SK-N-SH treated with all-trans-retinoic acid at 6 μM for 48 hours (cell line): ENCODE results near the gene PIANP.

Source experiments
- ATAC-seq: fragments of 200-7000 bp; cut with Tn5 transposase; 3 replicates; pipeline ENCODE4 v1.9.1; 2020; ENCODE audit warnings: mild to moderate bottlenecking, moderate library complexity
- ARNTL ChIP-seq: fragments of 450-650 bp; formaldehyde crosslinking; IDR thresholded peaks from 2 replicates; pipeline ENCODE4 v1.5.0; 2020; ENCODE audit warnings: low read depth, mild to moderate bottlenecking, moderate library complexity, borderline replicate concordance
- BACH2 ChIP-seq: fragments of 250-450 bp; sonication (Bioruptor Pico); IDR thresholded peaks from 2 replicates; pipeline ENCODE4 v1.9.0; 2021; ENCODE audit warnings: mild to moderate bottlenecking, borderline replicate concordance
- CREB5 ChIP-seq: fragments of 250-450 bp; sonication (Bioruptor Pico); IDR thresholded peaks from 2 replicates; pipeline ENCODE4 v1.5.1; 2020; ENCODE audit warnings: low read depth, mild to moderate bottlenecking, moderate library complexity
- CSDC2 ChIP-seq: fragments of 250-450 bp; sonication (Bioruptor Pico); IDR thresholded peaks from 2 replicates; pipeline ENCODE4 v1.5.0; 2020; ENCODE audit warnings: mild to moderate bottlenecking, moderate library complexity
- CSRNP3 ChIP-seq: fragments of 250-450 bp; sonication (Bioruptor Pico); IDR thresholded peaks from 2 replicates; pipeline ENCODE4 v1.5.1; 2021; ENCODE audit warnings: mild to moderate bottlenecking, moderate library complexity
- GLIS3 ChIP-seq: fragments of 250-450 bp; sonication (Bioruptor Pico); IDR thresholded peaks from 2 replicates; pipeline ENCODE4 v1.5.0; 2020; ENCODE audit warnings: mild to moderate bottlenecking, moderate library complexity
- ISL1 ChIP-seq: fragments of 250-450 bp; sonication (Bioruptor Pico); IDR thresholded peaks from 2 replicates; pipeline ENCODE4 v2.1.2; 2022; ENCODE audit warnings: mild to moderate bottlenecking, moderate library complexity
- OSR1 ChIP-seq: fragments of 250-450 bp; sonication (Bioruptor Pico); IDR thresholded peaks from 2 replicates; pipeline ENCODE4 v1.8.0; 2022; ENCODE audit warnings: moderate library complexity, mild to moderate bottlenecking, inconsistent platforms
- PATZ1 ChIP-seq: fragments of 250-450 bp; sonication (Bioruptor Pico); IDR thresholded peaks from 2 replicates; pipeline ENCODE4 v1.8.0; 2020; ENCODE audit warnings: mild to moderate bottlenecking, moderate library complexity, borderline replicate concordance
- POU6F1 ChIP-seq: fragments of 250-450 bp; sonication (Bioruptor Pico); IDR thresholded peaks from 2 replicates; pipeline ENCODE4 v1.8.0; 2021; ENCODE audit warnings: low read depth, mild to moderate bottlenecking, moderate library complexity, borderline replicate concordance
- PPARA ChIP-seq: fragments of 250-450 bp; sonication (Bioruptor Pico); IDR thresholded peaks from 2 replicates; pipeline ENCODE4 v1.5.0; 2020; ENCODE audit warnings: mild to moderate bottlenecking, borderline replicate concordance
- RARB ChIP-seq: fragments of 250-450 bp; sonication (Bioruptor Pico); IDR thresholded peaks from 2 replicates; pipeline ENCODE4 v1.8.0; 2021; ENCODE audit warnings: mild to moderate bottlenecking, moderate library complexity
- TCF4 ChIP-seq: fragments of 250-450 bp; sonication (Bioruptor Pico); IDR thresholded peaks from 2 replicates; pipeline ENCODE4 v1.8.0; 2021; ENCODE audit warnings: mild to moderate bottlenecking, moderate library complexity, borderline replicate concordance
- TOX ChIP-seq: fragments of 250-450 bp; sonication (Bioruptor Pico); IDR thresholded peaks from 2 replicates; pipeline ENCODE4 v1.8.0; 2021; ENCODE audit warnings: mild to moderate bottlenecking, moderate library complexity, borderline replicate concordance
- TSHZ2 ChIP-seq: fragments of 250-450 bp; sonication (Bioruptor Pico); IDR thresholded peaks from 2 replicates; pipeline ENCODE4 v1.5.0; 2020; ENCODE audit warnings: mild to moderate bottlenecking, moderate library complexity
- ZFP3 ChIP-seq: fragments of 250-450 bp; sonication (Bioruptor Pico); IDR thresholded peaks from 2 replicates; pipeline ENCODE4 v1.5.0; 2020; ENCODE audit warnings: mild to moderate bottlenecking, moderate library complexity
- ZFP30 ChIP-seq: fragments of 450-650 bp; formaldehyde crosslinking; IDR thresholded peaks from 2 replicates; pipeline ENCODE4 v1.5.0; 2022; ENCODE audit warnings: mild to moderate bottlenecking, moderate library complexity
- ZNF565 ChIP-seq: fragments of 450-650 bp; formaldehyde crosslinking; conservative IDR thresholded peaks from 2 replicates; pipeline ENCODE4 v1.5.0; 2020; ENCODE audit warnings: low read depth, mild to moderate bottlenecking, moderate library complexity
- ZNF70 ChIP-seq: fragments of 450-650 bp; formaldehyde crosslinking; IDR thresholded peaks from 2 replicates; pipeline ENCODE4 v1.5.0; 2020; ENCODE audit warnings: mild to moderate bottlenecking, moderate library complexity
- ZNF8 ChIP-seq: fragments of 450-650 bp; formaldehyde crosslinking; IDR thresholded peaks from 2 replicates; pipeline ENCODE4 v1.5.0; 2020; ENCODE audit warnings: mild to moderate bottlenecking, moderate library complexity

PIANP gene

GRCh38 chr12:6676962-6677361, 23.7 kb downstream of the PIANP start:
- no peak for ATAC-seq
- no peak for TF ChIP-seq ZNF565
- TF ChIP-seq ZNF70 (CRISPR knock-in tag): no peak
- TF ChIP-seq CSDC2 (CRISPR knock-in tag): no peak
- no peak for TF ChIP-seq ARNTL (CRISPR knock-in tag)
- no peak for TF ChIP-seq OSR1
- TF ChIP-seq CSRNP3 (CRISPR knock-in tag): no peak
- no peak for TF ChIP-seq TOX (CRISPR knock-in tag)
- TF ChIP-seq ZNF8: no peak
- no peak for TF ChIP-seq ZFP3 (CRISPR knock-in tag)
- no peak for TF ChIP-seq BACH2 (CRISPR knock-in tag)
- TF ChIP-seq CREB5: no peak
- TF ChIP-seq, all 23 proteins: peak for 0

- ATAC-seq: no peak
- no peak for TF ChIP-seq PPARA (CRISPR knock-in tag)
- TF ChIP-seq ISL1 (CRISPR knock-in tag): no peak
- no peak for TF ChIP-seq BACH2 (CRISPR knock-in tag)
- TF ChIP-seq GLIS3 (CRISPR knock-in tag): no peak
- TF ChIP-seq CREB5: no peak
- TF ChIP-seq TSHZ2 (CRISPR knock-in tag): no peak
- no peak for TF ChIP-seq ZFP30
- TF ChIP-seq ZNF565: no peak
- no peak for TF ChIP-seq ZNF8
- no peak for TF ChIP-seq TCF4
- no peak for TF ChIP-seq OSR1
- TF ChIP-seq, all 23 proteins: peak for 0
These were observed 28.5 kb downstream of the PIANP start for GRCh38 chr12:6672143-6672542.

- ATAC-seq: no peak
- TF ChIP-seq TSHZ2 (CRISPR knock-in tag): no peak
- TF ChIP-seq CREB5: no peak
- TF ChIP-seq OSR1: no peak
- no peak for TF ChIP-seq ZNF565
- TF ChIP-seq CSDC2 (CRISPR knock-in tag): no peak
- no peak for TF ChIP-seq PATZ1 (CRISPR knock-in tag)
- TF ChIP-seq RARB (CRISPR knock-in tag): no peak
- no peak for TF ChIP-seq POU6F1 (CRISPR knock-in tag)
- no peak for TF ChIP-seq ZNF8
- no peak for TF ChIP-seq ZFP3 (CRISPR knock-in tag)
- no peak for TF ChIP-seq GLIS3 (CRISPR knock-in tag)
- no peak for TF ChIP-seq TOX (CRISPR knock-in tag)
- TF ChIP-seq ZNF70 (CRISPR knock-in tag): no peak
- TF ChIP-seq ISL1 (CRISPR knock-in tag): no peak
- no peak for TF ChIP-seq ARNTL (CRISPR knock-in tag)
- TF ChIP-seq BACH2 (CRISPR knock-in tag): no peak
These were observed 32.9 kb downstream of the PIANP start for GRCh38 chr12:6667559-6668210.
